Ramos (cell line): ENCODE results near the gene TOR1A.

Source experiments
- in situ Hi-C: fragments of 300-500 bp; cut with MboI; formaldehyde crosslinking; loops from one replicate; pipeline ENCODE4 v1.14.3; 2022; ENCODE audit warnings: low sequenced_read_pairs; ENCODE audit not compliant: unreplicated experiment

Gene TOR1A

GRCh38 chr9:129826344-129826743 is 2.4 kb upstream of the TOR1A start:
- in situ Hi-C loops = no loop called here

DNA sequence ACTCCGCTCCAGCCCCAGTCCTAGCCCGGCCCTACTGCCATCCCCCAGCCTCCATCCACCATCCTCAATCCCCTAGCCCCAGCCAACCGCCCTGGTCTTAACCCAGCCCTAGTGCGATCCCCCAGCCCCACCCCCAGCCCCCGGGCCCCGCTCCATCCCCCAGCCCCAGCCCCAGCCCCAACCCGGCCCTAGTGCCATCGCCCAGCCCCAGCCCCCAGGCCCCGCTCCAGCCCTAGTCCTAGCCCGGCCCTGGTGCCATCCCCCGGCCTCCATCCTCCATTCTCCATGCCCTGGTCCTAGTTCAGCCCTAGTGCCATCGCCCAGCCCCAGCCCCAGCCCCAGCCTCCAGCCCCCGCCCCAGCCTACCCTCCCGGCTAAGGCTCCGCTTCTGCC is 398 bp downstream of the TOR1A start:
- in situ Hi-C loops = no loop called here

DNA sequence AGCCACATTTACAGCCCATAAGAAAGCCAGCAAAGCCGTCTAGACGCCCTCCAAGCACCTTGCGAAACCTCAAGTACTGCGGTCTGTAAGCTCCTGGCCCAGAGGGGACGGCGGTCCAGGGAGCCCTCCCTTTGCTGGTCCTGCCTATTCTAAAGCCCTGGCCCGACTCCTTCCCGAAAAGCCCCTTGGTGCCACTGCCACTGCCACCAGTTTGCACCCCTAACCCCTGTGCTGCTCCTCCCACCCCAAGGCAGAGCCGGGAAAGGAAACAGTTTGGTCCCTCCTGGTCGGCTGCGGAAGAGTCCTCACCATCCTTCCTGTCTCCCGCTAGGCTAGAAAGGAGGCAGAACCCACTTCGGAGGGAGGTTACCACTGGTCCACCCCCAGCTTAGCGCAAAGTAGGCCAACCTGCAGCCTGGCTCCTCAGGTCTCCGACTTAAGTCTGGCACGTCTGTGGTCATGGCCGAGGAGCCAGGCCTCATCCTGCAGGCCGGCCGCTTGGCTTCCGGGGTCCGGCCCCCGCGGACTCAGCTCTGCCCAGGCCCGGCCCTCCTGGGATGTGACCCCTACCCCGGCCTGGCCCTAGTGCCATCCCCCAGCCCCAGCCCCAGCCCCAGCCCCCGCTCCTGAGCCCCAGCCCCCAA is 916 bp downstream of the TOR1A start:
- in situ Hi-C loops = no loop called here

DNA sequence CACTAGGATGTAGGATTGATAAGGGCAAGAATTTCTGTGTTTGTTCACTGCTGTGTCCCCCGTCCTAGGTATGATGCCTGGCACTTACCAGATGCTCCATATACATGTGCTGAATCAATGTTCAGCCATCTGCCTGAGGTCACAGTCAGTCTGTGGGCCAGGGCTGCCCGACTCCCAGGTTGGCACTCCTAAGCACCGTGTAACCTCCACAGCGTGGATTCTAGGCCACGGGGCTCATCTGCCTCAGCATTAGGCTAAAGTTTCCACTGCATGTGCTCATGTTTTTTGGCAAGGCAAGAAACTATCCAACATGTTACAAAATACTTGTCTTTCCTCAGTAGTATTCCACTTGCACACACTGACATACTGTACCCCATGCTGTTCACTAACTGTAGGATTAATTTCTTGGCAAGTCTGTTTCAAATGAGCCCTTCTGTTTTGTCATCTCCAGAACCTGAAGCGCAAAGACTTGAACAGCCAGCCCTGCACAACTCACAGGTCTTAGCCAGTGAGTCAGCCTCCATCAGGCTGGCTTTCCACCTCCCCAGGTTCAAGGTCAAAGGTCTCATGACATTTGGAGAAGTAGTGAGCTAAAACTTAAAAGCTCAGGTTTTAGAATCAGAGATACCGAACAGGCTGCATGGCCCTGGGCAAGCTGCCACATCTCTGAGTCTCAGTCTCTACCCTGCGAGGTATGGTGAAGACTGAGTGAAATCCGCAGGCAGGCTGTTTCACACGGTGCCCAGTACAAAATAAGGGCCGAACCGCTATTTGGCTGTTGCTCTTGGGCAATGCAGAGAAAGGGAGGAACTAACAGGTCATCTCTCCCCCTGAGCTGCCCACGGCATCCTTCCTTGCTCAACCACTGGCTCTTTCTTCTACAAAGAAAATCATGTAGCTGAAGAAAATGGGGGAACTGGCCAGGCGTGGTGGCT is 7.2 kb downstream of the TOR1A start:
- in situ Hi-C loops = no loop called here

DNA sequence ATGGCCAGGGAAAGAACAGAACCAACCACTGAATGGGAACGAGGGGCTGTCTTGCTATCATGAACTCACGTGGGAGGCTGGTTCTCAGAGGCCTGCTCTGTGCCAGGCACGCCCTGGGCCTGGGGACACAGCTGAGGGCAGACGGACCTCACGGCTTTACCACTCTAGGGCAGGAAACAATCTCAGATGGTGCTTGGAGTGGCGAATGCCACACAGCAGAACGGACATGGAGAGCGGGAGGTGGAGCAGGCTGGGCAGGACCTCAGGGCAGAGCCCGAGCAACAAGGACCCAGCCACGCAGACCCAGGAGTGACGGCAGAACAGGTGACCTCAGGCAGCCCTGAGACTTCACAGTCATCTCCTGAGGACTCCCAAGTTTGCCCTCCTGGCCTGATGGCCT is 8.7 kb downstream of the TOR1A start:
- in situ Hi-C loops = no loop called here

DNA sequence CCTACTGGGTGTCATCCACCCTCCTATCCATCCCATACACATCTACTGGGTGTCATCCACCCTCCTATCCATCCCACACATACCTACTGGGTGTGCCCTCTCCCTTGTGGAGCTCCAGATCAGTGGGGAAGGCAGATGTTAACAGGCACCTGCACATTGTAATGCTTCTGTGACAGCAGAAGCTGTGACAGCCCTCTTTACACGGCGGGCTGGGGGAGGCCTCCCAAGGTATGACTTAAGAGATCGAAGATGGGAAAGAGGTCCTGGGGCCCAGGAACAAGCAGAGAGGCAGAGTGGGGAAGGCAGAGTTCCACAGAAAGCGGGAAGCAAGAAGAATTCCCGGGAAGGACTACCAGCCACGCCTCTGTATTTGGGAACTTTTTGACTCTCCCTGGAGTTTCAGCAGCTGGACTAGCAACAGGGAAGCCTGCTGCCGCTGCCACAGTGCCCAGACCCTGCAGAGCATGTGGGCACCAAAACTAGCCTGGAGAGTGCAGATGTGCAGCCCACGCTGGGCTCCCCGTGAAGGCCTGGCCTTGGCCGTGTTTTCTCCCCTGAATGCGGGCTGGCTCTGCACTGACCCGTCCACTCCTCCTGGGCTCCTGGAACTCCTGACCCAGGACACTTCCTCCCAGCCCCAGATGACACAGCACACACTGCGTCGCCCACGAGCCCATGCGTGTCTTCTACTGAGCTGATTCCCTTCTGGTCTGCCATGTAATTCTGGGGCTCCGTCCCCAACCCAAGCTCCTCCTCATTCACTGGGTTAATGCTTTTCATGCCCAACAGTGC is 9.3 kb downstream of the TOR1A start:
- in situ Hi-C loops = no loop called here

DNA sequence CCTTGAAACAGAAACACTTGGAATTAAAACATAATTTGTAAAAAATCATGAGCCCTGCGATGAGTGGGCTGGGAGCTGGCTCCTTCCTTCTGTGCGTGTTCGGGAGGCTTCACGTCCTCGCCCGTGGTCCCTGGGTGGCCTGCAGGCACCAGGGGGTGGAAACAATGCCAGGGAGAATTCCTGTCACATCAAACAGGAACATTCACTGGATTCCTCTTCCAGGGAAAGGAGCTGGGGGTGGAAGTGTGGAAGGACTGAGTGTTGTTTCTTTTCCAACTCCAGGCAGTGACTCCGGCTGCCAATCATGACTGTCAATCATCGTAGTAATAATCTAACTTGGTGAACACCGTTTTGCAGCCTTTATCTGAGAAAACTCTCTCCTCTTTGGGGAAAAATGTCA is 10.3 kb downstream of the TOR1A start:
- in situ Hi-C loops = no loop called here

GRCh38 chr9:129812385-129812784 is 11.6 kb downstream of the TOR1A start:
- in situ Hi-C loops = no loop called here

DNA sequence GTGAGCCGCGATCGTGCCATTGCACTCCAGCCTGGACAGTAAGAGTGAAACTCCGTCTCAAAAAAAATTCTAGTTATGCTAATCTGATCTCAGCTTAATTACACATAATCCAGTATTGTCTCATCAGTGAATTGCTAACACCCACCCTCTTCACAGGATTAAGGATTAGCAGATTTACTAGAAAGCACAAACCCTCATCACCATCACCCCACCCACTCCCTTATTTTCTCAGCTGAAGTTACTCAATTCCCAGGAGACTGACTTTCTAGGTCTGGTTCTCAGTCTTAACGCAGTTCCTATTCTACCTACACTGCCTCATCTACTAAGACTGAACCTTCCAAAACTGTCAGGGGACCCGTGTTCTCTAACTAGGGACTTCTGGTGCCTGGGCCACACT is 12.0 kb downstream of the TOR1A start:
- in situ Hi-C loops = no loop called here

- in situ Hi-C loops = no loop called here
Observed at GRCh38 chr9:129810788-129811187, 13.1 kb downstream of the TOR1A start.

- in situ Hi-C loops = no loop called here
Observed at GRCh38 chr9:129810116-129810515, 13.8 kb downstream of the TOR1A start.

DNA sequence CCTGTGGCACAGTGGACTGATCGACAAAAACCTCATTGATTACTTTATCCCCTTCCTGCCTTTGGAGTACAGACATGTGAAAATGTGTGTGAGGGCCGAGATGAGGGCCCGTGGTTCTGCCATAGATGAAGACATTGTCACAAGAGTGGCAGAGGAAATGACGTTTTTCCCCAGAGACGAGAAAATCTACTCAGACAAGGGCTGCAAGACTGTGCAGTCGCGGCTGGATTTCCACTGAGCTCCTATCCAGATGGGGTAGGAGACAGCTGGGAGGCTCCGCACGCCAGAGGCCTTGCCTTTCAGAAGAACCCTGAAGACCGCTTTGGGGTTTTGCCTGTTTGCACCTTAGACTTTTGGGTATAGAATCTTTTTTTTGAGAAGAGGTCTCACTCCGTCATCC is 14.6 kb downstream of the TOR1A start:
- in situ Hi-C loops = no loop called here

DNA sequence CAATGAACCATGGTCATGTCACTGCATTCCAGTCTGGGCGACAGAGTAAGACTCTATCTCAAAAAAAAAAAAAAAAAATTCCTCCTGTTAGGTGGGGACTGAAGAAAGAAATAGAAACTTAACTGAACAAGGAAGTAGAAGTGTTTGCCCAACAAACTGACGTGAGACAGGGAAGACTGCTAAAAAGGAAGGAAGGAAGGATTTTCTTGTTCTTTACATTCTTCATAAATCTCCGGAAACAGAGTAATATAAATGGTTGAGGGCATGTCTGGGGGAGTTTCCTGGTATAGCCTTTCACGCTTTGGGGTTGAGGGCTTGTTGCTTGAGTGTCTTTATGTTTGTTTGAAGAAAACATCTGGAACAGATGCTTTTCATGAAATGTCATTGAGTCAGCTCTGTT is 17.9 kb downstream of the TOR1A start:
- in situ Hi-C loops = no loop called here

DNA sequence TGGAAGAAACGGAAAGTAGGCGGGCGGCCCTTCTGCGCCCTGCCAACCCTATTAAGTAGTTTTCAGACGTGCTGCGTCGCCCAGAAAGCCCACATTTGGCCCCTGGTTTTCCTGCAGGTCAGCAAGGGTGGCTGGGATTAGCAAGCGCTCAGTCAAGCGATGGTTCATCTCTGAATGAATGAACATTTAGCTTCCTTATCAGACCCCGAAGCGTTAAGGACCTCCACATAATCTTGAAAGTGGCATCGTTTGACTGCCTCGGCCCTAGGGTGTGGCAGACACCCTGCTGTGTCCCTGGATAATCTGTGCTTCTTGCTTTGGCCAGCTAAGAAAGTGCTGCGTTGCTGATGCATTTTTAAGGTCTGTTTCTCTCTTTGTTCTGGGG is 20.3 kb downstream of the TOR1A start:
- in situ Hi-C loops = no loop called here

DNA sequence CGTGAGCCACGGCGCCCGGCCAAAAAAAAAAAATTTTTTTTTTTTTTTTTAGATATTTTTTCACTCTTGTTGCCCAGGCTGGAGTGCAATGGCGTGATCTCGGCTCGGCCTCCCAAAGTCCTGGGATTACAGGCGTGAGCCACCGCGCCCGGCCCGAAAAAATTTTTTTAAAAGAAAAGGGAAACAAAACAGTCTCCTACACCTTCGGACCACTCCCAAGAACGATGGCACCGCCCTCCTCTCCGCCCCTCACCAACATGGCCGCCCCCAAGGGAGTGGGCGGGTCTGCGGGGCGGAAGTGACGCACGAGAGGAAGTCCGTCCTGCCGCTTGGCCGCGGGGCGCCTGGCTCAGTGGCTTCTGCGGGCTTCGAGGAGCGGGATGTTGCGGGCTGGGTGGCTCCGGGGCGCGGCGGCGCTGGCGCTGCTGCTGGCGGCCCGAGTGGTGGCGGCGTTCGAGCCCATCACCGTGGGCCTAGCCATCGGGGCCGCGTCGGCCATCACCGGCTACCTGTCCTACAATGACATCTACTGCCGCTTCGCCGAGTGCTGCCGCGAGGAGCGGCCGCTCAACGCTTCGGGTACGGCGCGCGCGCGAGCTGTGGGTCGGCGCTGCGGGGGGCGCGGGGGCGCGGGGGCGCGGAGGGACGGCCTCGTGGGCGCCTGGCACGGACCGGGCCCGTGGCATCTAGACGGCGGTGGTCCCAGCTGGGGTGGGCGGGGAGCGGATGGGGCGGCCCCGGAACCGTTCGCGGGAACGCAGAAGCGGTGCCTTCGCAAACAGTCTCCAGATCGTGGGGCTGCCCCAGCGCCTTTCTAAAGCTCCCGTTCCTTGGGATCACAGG is 20.9 kb downstream of the TOR1A start, which contains the start of gene TOR1B:
Gene TOR1B, plus strand, starts transcription at position 352 of the 843 bp plus-strand sequence. Its CDS starts 29 bp downstream, at position 381.
- in situ Hi-C loops = no loop called here

DNA sequence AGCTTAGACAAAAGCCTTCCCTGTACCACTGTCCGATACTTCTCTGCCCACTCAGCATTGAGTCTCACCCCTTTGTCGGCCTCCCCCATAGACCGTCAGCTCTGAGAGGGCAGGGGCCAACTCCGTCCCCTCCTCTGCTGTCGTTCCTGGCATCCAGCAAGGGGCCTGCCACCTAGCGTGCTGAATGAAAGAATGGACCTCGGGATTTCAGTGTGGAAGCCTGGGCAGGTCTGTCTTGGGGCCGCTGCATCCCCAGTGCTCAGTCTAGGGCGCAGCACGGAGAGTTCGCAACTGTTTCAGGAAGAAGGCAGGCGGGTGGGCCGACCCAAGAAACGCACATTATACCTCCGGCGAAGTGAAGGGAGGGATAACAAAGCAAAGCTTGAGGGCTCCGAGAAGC is 22.4 kb downstream of the TOR1A start:
- in situ Hi-C loops = no loop called here

- in situ Hi-C loops = loop anchor here (25.0 kb wide), 1 partner anchor 662 kb away; no protein-coding TSS in a partner anchor
Observed at GRCh38 chr9:129798973-129799372, 25.0 kb downstream of the TOR1A start.

- in situ Hi-C loops = loop anchor here (25.0 kb wide), 1 partner anchor 659 kb away; no protein-coding TSS in a partner anchor
Observed at GRCh38 chr9:129796029-129796428, 27.9 kb downstream of the TOR1A start.

- in situ Hi-C loops = loop anchor here (25.0 kb wide), 1 partner anchor 657 kb away; no protein-coding TSS in a partner anchor
Observed at GRCh38 chr9:129794549-129794948, 29.4 kb downstream of the TOR1A start.

DNA sequence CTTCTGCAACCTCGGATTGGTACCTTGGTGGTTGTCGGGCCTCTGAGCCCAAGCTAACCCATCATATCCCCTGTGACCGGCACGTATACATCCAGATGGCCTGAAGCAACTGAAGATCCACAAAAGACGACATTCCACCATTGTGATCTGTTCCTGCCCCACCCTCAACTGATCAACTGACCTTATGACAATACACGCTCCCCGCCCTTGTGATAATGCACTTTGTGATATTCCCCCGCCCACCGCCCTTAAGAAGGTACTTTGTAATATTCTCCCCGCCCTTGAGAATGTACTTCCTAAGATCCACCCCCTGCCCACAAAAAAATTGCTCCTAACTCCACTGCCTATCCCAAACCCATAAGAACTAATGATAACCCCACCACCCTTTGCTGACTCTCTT is 37.5 kb downstream of the TOR1A start:
- in situ Hi-C loops = loop anchor here (10.0 to 25.0 kb wide), 2 partner anchors 132 to 649 kb away; no protein-coding TSS in a partner anchor
